Inferior parietal cortex (tissue), 1 donor: Measurements from ENCODE around the gene AKAIN1.

ENCODE experiments used
- DNase-seq: peaks from one replicate; pipeline ENCODE4 v3.0.0-alpha.2; 2016; ENCODE audit errors: extremely low spot score

Gene AKAIN1

DNA sequence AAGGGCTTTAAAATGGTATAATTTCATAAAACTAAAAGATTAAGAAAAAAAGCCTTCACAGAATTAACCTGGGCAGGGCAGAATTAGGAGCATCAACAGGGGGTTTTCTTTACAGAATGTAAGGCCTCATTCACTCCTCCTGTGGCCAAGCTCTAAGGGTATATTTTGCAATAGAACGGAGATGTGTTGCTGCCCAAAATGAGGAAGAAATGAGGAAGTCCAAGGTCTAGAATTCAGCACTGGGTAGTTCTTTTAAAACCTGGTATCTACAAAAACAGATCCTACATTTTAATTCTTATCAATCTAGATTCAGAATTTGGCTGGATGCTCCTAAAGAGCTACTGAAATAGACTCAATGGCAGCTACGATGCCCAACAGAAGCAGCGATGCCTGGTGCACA is 101.8 kb downstream of the AKAIN1 start:
- no peak for DNase-seq

DNA sequence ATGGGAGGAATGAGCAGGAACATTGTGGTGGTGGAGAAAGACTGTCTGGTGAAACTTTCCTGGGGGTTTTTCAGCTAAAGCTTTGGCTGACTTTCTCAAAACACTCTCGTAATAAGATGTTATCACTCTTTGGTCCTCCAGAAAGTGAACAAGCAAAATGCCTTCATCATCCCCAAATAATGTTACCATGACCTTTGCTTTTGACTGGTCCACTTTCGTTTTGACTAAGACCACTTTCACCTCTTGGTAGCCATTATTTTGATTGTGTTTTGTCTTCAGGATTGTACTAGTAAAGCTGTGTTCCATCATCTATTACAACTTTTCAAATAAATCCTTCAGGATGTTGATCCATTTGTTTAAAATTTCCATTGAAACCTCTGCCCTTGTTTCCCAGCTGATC is 103.2 kb downstream of the AKAIN1 start:
- DNase-seq = no peak
